Smooth muscle cell (in vitro differentiated cells): Measurements from ENCODE around the gene MAEA. TPM values are rescaled to one million over a fixed set of nuclear protein-coding genes. Genes with fewer than 3 reads are reported as not detected.

Source experiments
- DNase-seq: peaks from one replicate; lab custom pipeline; 2025; ENCODE audit not compliant: unreplicated experiment; lab: John Stamatoyannopoulos, UW
- H2AFZ ChIP-seq: fragments of 200-600 bp; sonication (generic); 2 replicates; pipeline ENCODE4 v1.6.0; 2016; ENCODE audit warnings: antibody characterized with exemption, low read depth, mild to moderate bottlenecking
- H3F3A ChIP-seq: fragments of 200-600 bp; sonication (generic); 2 replicates; pipeline ENCODE4 v1.6.0; 2017; ENCODE audit warnings: antibody characterized with exemption, low read depth
- H3K27ac ChIP-seq: fragments of 200-600 bp; sonication (generic); 2 replicates; pipeline ENCODE4 v1.5.1; 2016; ENCODE audit warnings: low read depth, mild to moderate bottlenecking
- H3K27me3 ChIP-seq: fragments of 200-600 bp; sonication (generic); 2 replicates; pipeline ENCODE4 v1.6.1; 2016; ENCODE audit warnings: low read depth, mild to moderate bottlenecking
- H3K36me3 ChIP-seq: fragments of 200-600 bp; sonication (generic); 2 replicates; pipeline ENCODE4 v1.5.1; 2016; ENCODE audit warnings: low read depth
- H3K4me1 ChIP-seq: fragments of 200-600 bp; sonication (generic); 2 replicates; pipeline ENCODE4 v1.5.1; 2016; ENCODE audit warnings: low read depth
- H3K4me2 ChIP-seq: fragments of 200-600 bp; sonication (generic); 2 replicates; pipeline ENCODE4 v1.6.0; 2016; ENCODE audit warnings: mild to moderate bottlenecking
- H3K4me3 ChIP-seq: fragments of 200-600 bp; sonication (generic); 2 replicates; pipeline ENCODE4 v1.5.1; 2016; ENCODE audit warnings: mild to moderate bottlenecking
- H3K79me2 ChIP-seq: fragments of 200-600 bp; sonication (generic); 2 replicates; pipeline ENCODE4 v1.6.0; 2016; ENCODE audit warnings: low read depth, mild to moderate bottlenecking
- H3K9ac ChIP-seq: fragments of 200-600 bp; sonication (generic); 2 replicates; pipeline ENCODE4 v1.6.0; 2016; ENCODE audit warnings: low read depth
- H3K9me3 ChIP-seq: fragments of 200-600 bp; sonication (generic); replicated peaks from 2 replicates; pipeline ENCODE4 v1.5.1; 2016; ENCODE audit warnings: low read depth
- H4K20me1 ChIP-seq: fragments of 200-600 bp; sonication (generic); 2 replicates; pipeline ENCODE4 v1.6.0; 2016; ENCODE audit warnings: low read depth
- CTCF ChIP-seq: fragments of 200-600 bp; sonication (generic); IDR thresholded peaks from 2 replicates; pipeline ENCODE4 v1.5.1; 2017; ENCODE audit warnings: borderline replicate concordance, mild to moderate bottlenecking, antibody characterized with exemption; ENCODE audit not compliant: insufficient read depth, poor library complexity, severe bottlenecking
- WGBS: methylation state at CpG from one replicate; pipeline ENCODE4 v1.1.7; 2016; ENCODE audit warnings: low lambda C conversion rate; 5-methylcytosine and 5-hydroxymethylcytosine counted together
- polyA plus RNA-seq: library from polyadenylated mRNA; unstranded; fragments of >200 nt; fragmentation: Nextera tagmentation; extraction: Ambion mirVana; gene quantifications from 2 replicates; pipeline ENCODE4 v1.2.1, GENCODE V29; 2016
- total RNA-seq: library from RNA; depleted of rRNA; stranded (reverse); fragments of >200 nt; gene quantifications from 2 replicates; pipeline ENCODE4 v1.2.3, GENCODE V29; 2014

Gene MAEA
- total and polyA plus RNA-seq, 2 experiments from 2014 or later = 48.0 to 48.2 TPM

- H3K4me1 ChIP-seq = no peaks in the 10 kb centered on the region
- no peak overlapping the region for H3K9ac ChIP-seq
- H3K4me2 ChIP-seq = no peak overlapping the region
- H3F3A ChIP-seq = no peaks in the 10 kb centered on the region
- no peaks in the 10 kb centered on the region for H3K27me3 ChIP-seq
- H3K9me3 ChIP-seq = no peaks in the 10 kb centered on the region
- DNase-seq = no peak
- H3K27ac ChIP-seq = no peak overlapping the region
- H3K36me3 ChIP-seq = no peaks in the 10 kb centered on the region
- TF ChIP-seq CTCF = no peak
- 82% methylated on average over 11 of the region's 11 CpGs for WGBS
- peaks cover under 1% of the 10 kb centered on the region for H4K20me1 ChIP-seq
- no peak overlapping the region for H3K4me3 ChIP-seq
- no peak overlapping the region for H2AFZ ChIP-seq
- peaks cover 3% of the 10 kb centered on the region for H3K79me2 ChIP-seq
Observed at GRCh38 chr4:1285151-1285789, 4.4 kb upstream of the MAEA start.

- DNase-seq = no peak
- no peak overlapping the region for H2AFZ ChIP-seq
- H3K36me3 ChIP-seq = no peaks in the 10 kb centered on the region
- no peaks in the 10 kb centered on the region for H3F3A ChIP-seq
- H3K27me3 ChIP-seq = no peaks in the 10 kb centered on the region
- TF ChIP-seq CTCF = peak; percentile 58
- no peak overlapping the region for H3K4me2 ChIP-seq
- H3K27ac ChIP-seq = no peak overlapping the region
- no peaks in the 10 kb centered on the region for H3K9me3 ChIP-seq
- peaks cover 4% of the 10 kb centered on the region for H3K4me1 ChIP-seq
- 54% methylated on average over 21 of the region's 21 CpGs for WGBS
- H3K9ac ChIP-seq = no peak overlapping the region
- no peak overlapping the region for H3K4me3 ChIP-seq
- peaks cover 10% of the 10 kb centered on the region for H3K79me2 ChIP-seq
- peaks cover 8% of the 10 kb centered on the region for H4K20me1 ChIP-seq
Observed at GRCh38 chr4:1285790-1286553, 3.7 kb upstream of the MAEA start.

GRCh38 chr4:1288786-1289185 lies 905 bp upstream of the MAEA start:
- Histone ChIP-seq H3K79me2 (peaks cover 38% of the 10 kb centered on the region), H3K9ac (peak overlapping the region; percentile 19), H3K4me3 (peak overlapping the region; percentile 72), H3F3A (no peaks in the 10 kb centered on the region), H4K20me1 (peaks cover 36% of the 10 kb centered on the region), H3K9me3 (no peaks in the 10 kb centered on the region), H3K4me1 (peaks cover 12% of the 10 kb centered on the region), H3K36me3 (no peaks in the 10 kb centered on the region), H3K4me2 (peak overlapping the region; percentile 89), H2AFZ (peak overlapping the region; percentile 48), H3K27me3 (no peaks in the 10 kb centered on the region), H3K27ac (peak overlapping the region; percentile 22)
- WGBS = 58% methylated on average over 7 of the region's 7 CpGs
- DNase-seq = no peak
- no peak for TF ChIP-seq CTCF
